ENCODE measurements around the gene FKBP5. TPM values are rescaled to one million over a fixed set of nuclear protein-coding genes. Genes with fewer than 3 reads are reported as not detected.

FKBP5 gene
- total RNA-seq (100 to 1,000 TPM in 3 of 10 donors, 10 to 100 TPM in 7; 20.3 to 151 (median 45.3) TPM), polyA plus RNA-seq (100 to 1,000 TPM in 1 of 2 donors, 10 to 100 TPM in 1; 40.5 to 199 TPM)
- long read RNA-seq, donor 1, transcript FKBP5-201 (11 exons, 3,772 nt) = major isoform, 136 of 199 reads
- long read RNA-seq, donor 1, partial matches to known transcripts = 12 of 199 reads
- long read RNA-seq, donor 1, other reads (novel, unspliced or antisense) = 51 of 199 reads
- long read RNA-seq, donor 2, transcript FKBP5-201 (11 exons, 3,772 nt) = major isoform, 178 of 224 reads
- long read RNA-seq, donor 2, partial matches to known transcripts = 12 of 224 reads
- long read RNA-seq, donor 2, other reads (novel, unspliced or antisense) = 34 of 224 reads
- long read RNA-seq, donor 3, transcript FKBP5-201 (11 exons, 3,772 nt) = major isoform, 246 of 344 reads
- long read RNA-seq, donor 3, partial matches to known transcripts = 28 of 344 reads
- long read RNA-seq, donor 3, other reads (novel, unspliced or antisense) = 69 of 344 reads

DNA sequence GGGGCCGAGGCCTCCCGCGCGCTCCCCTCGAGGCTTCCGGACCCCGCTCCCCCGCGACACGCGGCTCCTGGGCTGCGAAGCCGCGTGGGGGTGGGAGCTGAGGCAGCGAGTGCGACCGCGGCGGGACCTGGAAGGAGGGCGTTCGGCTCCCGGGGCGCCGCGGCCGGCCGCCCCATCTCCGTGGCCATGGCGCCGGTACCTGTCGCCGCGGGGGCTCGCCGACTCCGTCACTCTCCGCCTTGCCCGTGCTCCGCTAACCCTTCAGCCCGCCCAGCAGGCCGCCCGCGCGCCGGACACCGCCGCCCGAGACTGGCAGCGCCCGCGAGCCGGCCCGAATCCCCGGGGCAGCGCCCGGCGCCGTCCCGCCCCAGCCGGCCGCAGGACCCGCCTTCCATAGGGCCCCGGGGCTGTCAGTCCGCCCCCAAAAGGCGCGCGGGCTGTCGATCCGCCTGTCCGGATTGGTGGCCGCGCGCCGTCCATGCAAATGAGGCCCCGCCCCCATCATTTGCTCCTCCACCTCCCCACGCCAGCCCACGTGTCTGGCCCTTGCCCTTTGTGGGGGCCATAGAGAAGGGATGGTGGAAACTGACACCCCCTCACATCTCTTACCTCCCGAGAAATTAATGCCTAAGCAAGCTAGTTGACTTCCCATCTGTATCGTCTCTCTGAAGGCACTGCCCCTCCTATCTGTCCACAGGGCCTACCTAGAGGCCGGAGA, at the start of gene FKBP5:
Gene FKBP5 (minus strand): TSS at position 311 of the 718 bp plus-strand sequence. CDS start 46,091 bp downstream, outside the sequence.
- ATAC-seq = peak; percentile 93 to 99 (median 97)
- WGBS, 2 donors = 2 to 4% methylated on average over 46 to 80 of the region's 80 CpGs

DNA sequence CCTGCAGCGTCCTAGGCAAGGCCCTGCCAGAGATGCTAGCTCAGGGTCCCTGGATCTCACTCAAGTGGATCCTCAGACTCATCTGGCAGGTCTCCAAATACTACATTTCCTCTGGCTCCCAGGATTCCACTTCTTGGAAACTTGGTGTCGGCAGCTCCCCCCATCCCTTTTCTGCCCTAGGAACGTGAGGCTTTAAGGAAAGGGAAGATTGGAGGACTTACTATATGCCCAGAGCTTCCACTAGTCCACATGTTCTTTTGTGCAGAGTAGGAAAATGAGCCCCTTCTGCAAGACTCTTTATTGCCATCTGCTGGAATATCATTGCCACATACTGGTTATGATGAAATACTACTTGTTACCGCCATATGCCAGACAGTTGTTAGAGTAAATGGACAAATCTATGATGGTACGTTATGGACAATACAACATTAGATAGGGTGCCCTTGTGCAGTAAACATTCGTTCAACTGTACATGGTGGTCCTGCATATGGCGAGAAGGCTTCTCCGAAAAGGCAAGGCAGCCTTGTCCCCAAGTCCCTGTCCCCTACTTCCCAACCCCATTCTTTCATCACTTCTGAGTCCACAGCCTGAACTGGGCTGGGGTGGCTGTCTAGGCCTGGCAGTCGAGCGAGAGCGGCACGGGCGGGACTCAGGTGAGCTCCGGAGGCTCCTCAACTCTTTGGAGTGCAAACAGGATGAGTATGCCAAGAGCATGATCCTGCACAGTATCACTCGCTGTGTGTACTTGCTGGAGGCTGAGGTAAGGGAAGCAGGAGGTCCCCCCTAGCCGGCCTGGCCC, 48.9 kb upstream of the FKBP5 start:
- Histone ChIP-seq H3K36me3 (no peaks in the 10 kb centered on the region), H3K9me3 (no peaks in the 10 kb centered on the region), H3K27ac (no peak overlapping the region), H3K4me3 (no peak overlapping the region), H3K27me3 (no peaks in the 10 kb centered on the region), H3K4me1 (peaks cover 5 to 43% (median 20%) of the 10 kb centered on the region in 9 donors)
- DNase-seq (no peak), ATAC-seq (peak; percentile 70 to 91 (median 80))
- intact Hi-C loops (cut with DNase I) = loop anchor here (1.0 to 5.0 kb wide), 8 partner anchors 153 to 215 kb away; no protein-coding TSS in a partner anchor
- 57 to 62% methylated on average over 16 of the region's 16 CpGs for whole genome bisulfite sequencing, 2 donors
- TF ChIP-seq, protein P1, sequence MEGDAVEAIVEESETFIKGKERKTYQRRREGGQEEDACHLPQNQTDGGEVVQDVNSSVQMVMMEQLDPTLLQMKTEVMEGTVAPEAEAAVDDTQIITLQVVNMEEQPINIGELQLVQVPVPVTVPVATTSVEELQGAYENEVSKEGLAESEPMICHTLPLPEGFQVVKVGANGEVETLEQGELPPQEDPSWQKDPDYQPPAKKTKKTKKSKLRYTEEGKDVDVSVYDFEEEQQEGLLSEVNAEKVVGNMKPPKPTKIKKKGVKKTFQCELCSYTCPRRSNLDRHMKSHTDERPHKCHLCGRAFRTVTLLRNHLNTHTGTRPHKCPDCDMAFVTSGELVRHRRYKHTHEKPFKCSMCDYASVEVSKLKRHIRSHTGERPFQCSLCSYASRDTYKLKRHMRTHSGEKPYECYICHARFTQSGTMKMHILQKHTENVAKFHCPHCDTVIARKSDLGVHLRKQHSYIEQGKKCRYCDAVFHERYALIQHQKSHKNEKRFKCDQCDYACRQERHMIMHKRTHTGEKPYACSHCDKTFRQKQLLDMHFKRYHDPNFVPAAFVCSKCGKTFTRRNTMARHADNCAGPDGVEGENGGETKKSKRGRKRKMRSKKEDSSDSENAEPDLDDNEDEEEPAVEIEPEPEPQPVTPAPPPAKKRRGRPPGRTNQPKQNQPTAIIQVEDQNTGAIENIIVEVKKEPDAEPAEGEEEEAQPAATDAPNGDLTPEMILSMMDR (IDR thresholded peaks at IDR 0.05) = peak; percentile 83 to 92 (median 87)

More for the DNA sequence above, at the start of gene FKBP5:
- Histone ChIP-seq H3K4me3 (peak within 1 kb of the TSS; percentile 72 to 97 (median 93)), H3K36me3 (peaks cover 0 to 11% (median 0%) of the 10 kb centered on the region in 9 donors), H3K27ac (peak within 1 kb of the TSS; percentile 87 to 99 (median 93)), H3K27me3 (no peaks in the 10 kb centered on the region), H3K9me3 (no peaks in the 10 kb centered on the region), H3K4me1 (peaks cover 0 to 65% (median 34%) of the 10 kb centered on the region in 9 donors)
- TF ChIP-seq, protein P1 (IDR thresholded peaks at IDR 0.05) = peak in 1 of 9 donors; percentile 8
- peak; percentile 96 for DNase-seq
- intact Hi-C loops (cut with DNase I) = loop anchor here (1.0 to 10.0 kb wide), 11 partner anchors 36 to 106 kb away; no protein-coding TSS in a partner anchor

DNA sequence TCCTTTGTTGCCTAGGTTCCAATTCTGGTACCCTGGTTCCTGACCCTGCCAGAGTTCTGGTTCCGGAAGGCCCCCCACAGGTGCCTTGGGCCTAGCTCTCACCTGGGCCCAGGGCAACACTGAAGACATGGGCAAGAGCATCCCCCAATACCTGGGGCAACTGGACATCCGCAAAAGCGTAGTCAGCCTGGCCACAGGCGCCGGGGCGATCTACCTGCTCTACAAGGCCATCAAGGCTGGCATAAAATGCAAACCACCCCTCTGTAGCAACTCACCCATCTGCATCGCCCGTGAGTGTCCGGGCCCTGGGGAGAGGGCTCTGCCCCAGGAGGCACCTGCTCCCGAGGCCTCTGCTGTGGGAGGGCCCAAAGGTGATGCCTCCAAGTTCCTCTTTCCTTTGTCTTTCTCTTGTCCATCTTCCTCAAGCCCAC, 48.3 kb upstream of the FKBP5 start, which contains the start of gene ARMC12:
Gene ARMC12 (plus strand): TSS at position 51 of the 431 bp plus-strand sequence. CDS start 77 bp downstream, at position 128.
- TF ChIP-seq, protein P1 (IDR thresholded peaks at IDR 0.05) = no peak
- H3K9me3 ChIP-seq = no peaks in the 10 kb centered on the region
- H3K27me3 ChIP-seq = no peaks in the 10 kb centered on the region
- ATAC-seq = peak in 2 of 8 donors; percentile 2 to 12
- H3K4me1 ChIP-seq = peaks cover 6 to 49% (median 26%) of the 10 kb centered on the region in 9 donors
- H3K4me3 ChIP-seq = no peak within 1 kb of the TSS
- WGBS, 2 donors = 92 to 93% methylated on average over 10 of the region's 10 CpGs
- peak in 1 of 2 donors; percentile 15 for DNase-seq
- no peak within 1 kb of the TSS for H3K27ac ChIP-seq
- H3K36me3 ChIP-seq = no peaks in the 10 kb centered on the region
- intact Hi-C loops (cut with DNase I) = loop anchor here (1.0 to 5.0 kb wide), 9 partner anchors 135 to 215 kb away; no protein-coding TSS in a partner anchor

Data from heart right ventricle (tissue), 16 donors.